ENCODE results near the gene PDCD1.

The PDCD1 gene

DNA sequence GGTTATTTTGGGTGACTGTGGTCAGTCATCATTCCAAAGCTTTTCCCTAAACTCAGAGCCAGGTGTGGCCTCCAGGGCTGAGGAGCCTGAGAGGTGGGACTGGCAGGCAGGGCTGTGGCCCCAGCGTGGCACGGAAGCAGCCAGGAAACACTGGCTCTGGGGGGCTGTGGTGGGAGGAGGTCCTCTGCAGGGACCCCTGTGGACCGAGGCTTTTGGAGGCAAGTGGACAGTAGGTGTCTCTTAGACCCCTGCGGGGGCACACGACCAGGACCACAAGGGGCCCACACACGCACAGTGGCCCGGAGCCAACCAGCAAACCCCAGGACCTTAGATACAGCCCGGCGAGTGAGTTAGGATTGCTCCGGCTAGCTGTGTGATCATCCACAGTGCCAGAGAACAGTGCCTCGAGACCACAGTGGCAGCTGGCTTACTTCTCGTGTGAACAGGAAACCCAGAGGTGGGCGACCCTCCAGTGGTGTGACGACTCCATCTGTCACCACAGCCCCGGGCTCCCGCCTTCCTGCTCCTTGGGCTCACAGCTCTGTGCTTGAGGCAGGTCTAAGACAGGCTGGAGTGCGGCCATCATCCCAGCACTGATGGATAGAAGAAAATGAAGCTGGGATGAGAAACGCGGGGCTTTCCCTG is 9.2 kb upstream of the PDCD1 start:
- DNase-seq (ENCODE audit: low read depth, low spot score): no peak

DNA sequence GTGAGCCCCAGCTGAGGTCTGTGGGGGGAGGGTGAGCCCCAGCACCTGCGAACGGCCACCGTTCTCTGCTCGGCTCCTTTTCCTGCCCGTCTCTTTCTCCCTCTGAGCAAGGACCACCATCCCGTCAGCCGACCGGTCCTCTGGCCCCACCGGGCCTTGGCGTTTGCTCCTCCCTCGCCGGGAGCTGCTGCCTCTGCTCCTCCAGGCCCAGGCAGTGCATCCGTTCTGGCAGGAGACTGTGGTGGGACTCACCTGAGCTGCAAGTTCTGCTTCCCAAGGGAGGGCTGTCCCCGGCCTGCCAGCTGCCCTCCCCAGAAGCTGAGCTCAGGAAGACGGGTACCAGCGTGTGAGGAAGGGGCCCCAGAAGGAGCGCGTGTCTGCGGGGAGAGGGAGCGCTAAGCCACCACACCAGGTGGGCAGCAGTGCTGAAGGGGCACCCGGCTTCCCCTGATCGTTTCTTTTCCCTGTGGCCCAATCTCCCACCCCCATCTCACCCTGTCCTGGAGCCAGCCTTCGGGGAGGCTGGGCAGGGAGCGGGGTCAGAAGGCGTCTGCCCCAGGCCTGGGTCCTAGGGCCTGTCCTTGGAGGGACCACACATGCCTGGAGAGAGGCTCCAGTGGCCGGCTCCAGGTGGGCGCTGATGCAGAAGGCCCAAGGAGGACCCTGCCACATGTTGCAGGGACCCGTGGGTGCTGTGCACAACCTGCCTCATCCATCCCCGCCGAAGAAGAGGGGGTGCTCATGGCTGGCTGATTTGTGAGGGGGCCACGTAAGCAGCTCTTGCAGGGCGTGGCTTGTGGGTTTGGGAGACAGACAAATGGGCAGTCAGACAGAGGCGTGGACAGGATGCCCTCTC is 8.3 kb upstream of the PDCD1 start:
- DNase-seq (ENCODE audit: low read depth, low spot score): no peak
- no peak overlapping the region for H3K27ac ChIP-seq

More for the DNA sequence above, 9.2 kb upstream of the PDCD1 start:
- H3K27ac ChIP-seq: no peak overlapping the region

DNA sequence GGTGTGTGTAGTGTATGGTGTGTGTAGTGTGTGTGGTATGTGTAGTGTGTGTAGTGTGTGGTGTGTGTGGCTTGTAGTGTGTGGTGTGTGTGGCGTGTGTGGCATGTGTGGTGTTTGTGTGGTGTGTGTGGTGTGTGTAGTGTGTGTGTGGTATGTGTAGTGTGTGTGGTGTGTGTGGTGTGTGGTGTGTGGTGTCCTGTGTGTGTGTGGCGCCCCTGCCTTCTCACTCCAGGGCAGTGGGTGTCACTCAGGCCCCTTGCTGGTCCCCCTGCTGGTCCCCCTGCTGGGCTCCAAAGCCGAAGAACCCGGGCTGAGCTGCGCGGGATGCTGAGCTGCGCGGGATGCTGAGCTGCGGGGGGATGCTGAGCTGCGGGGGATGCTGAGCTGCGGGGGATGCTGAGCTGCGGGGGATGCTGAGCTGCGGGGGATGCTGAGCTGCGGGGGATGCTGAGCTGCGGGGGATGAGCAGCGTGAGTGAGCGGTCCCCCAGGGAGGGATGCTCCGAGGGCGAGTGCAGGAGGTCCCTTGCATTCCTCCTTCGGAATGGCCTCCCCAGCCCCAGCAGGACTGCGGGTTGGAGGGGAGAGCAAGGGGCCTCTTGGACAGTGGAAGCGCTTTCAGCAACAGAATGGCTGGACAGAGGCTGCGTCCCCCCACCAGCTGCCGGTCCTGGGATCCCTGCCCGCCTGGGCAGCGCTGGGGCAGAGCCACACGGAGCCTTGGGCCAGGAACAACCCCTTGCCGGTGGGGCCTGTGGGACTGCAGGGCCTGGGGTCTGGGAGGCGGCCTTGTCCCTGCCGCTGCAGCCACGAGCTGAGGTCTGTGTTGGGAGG is 7.5 kb upstream of the PDCD1 start:
- H3K27ac ChIP-seq: no peak overlapping the region
- DNase-seq (ENCODE audit: low read depth, low spot score): no peak

GRCh38 chr2:241865416-241865956 is 6.8 kb upstream of the PDCD1 start:
- no peak overlapping the region for H3K27ac ChIP-seq
- no peak for DNase-seq (ENCODE audit: low read depth, low spot score)

DNA sequence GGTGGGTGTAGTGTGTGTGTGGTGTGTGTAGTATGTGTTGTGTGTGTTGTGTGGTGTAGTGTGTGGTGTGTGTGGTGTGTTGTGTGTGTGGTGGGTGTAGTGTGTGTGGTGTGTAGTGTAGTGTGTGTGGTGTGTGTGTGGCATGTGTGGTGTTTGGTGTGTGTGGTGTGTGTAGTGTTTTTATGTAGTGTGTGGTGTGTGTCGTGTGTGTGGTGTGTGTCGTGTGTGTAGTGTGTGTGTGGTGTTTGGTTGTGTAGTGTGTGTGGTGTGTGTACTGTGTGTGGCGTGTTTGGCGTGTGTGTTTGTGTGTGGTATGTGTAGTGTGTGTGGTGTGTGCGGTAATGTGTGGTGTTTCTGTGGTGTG is 6.1 kb upstream of the PDCD1 start:
- no peak overlapping the region for H3K27ac ChIP-seq
- no peak for DNase-seq (ENCODE audit: low read depth, low spot score)

DNA sequence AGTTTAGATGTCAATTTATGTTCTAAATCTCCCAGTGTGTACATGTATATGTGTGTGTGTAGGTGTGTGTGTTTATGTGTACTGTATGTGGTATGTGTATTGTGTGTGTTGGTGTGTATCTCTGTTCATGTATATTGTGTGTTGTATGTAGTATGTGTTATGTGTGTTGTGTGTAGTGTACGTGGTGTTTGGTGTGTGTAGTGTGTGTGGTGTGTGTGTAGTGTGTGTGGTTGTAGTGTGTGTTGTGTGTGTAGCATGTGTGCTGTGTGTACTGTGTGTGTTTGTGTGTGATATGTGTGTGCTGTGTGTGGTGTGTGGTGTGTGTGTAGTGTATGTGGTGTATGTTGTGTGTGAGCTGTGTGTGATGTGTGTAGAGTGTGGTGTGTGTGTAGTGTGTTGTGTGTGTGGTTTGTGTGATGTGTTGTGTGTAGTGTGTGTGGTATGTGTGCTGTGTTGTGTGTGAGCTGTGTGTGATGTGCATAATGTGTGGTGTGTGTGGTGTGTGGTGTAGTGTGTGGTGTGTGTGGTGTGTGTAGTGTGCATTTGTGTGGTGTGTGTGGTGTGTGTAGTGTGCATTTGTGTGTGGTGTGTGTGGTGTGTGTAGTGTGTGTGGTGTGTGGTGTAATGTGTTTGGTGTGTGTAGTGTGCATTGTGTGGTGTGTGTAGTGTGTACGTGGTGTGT is 5.6 kb upstream of the PDCD1 start:
- DNase-seq (ENCODE audit: low read depth, low spot score): no peak
- no peak overlapping the region for H3K27ac ChIP-seq

- H3K27ac ChIP-seq: no peak overlapping the region
- no peak for DNase-seq (ENCODE audit: low read depth, low spot score)
These were observed 4.9 kb upstream of the PDCD1 start for GRCh38 chr2:241863536-241863954.

DNA sequence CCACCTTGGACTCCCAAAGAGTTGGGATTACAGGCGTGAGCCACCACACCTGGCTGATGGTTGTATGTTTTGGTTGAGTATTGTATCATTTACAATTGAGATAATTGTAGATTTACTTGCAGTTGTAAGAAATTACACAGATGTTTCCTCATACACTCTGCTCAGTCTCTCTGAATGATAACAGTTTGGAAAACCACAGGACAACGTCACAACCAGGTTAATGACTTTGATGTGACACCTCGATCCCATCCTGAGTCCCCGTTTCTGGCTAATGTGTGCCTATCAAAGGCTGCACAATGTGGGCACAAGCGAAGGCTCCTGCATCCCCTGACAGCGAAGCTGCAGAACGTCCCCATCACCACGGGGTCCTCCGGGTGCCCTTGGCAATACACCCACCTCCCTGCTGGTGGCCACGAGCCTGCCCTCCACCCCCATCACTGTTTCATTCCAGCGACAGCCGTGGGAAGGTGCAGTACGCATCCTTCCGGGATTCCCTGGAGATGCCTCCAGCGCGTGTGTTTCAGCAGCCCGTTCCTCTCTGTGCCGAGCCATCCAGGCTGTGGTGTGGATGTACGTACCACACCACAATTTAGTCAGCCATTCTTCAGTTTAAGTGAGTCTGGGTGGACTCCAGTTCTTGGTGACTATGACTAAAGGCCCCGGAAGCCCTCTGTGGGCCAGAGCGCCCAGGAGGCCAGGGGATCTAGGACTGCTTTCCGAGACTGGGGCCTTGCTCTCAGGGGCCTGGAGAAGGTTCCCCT is 4.3 kb upstream of the PDCD1 start:
- no peak overlapping the region for H3K27ac ChIP-seq
- no peak for DNase-seq (ENCODE audit: low read depth, low spot score)

DNA sequence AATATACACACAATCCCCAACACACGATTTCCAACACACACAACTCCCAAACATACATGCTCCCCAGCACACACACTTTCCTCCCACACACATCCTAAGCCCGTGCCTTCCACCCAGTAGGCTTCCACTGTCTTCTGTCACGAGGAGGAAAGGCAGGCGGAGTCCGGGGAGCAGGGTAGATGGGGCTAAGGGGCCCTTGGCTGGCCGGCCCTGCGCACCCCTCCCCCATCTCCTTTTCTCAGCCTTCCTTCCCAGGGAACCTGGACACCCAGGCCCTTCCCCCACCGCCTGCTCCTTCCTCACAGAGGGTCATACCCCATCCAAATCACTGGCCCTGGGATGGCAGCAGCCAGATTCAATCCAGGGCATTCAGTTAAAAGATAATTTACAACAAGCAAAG is 3.4 kb upstream of the PDCD1 start:
- no peak for DNase-seq (ENCODE audit: low read depth, low spot score)
- no peak overlapping the region for H3K27ac ChIP-seq

DNA sequence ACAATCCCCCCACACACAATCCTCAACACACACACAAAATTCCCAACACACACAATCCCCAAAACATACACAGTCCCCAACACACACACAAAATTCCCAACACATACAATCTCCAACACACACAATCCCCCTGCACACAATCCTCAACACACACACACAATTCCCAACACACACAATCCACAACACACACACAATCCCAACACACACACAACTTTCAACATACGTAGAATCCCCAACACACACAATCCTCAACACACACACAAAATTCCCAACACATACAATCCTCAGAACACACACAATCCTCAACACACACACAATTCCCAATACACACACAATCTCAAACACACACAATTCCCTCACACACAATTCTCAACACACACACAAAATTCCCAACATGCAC is 2.6 kb upstream of the PDCD1 start:
- no peak overlapping the region for H3K27ac ChIP-seq
- DNase-seq (ENCODE audit: low read depth, low spot score): no peak

DNA sequence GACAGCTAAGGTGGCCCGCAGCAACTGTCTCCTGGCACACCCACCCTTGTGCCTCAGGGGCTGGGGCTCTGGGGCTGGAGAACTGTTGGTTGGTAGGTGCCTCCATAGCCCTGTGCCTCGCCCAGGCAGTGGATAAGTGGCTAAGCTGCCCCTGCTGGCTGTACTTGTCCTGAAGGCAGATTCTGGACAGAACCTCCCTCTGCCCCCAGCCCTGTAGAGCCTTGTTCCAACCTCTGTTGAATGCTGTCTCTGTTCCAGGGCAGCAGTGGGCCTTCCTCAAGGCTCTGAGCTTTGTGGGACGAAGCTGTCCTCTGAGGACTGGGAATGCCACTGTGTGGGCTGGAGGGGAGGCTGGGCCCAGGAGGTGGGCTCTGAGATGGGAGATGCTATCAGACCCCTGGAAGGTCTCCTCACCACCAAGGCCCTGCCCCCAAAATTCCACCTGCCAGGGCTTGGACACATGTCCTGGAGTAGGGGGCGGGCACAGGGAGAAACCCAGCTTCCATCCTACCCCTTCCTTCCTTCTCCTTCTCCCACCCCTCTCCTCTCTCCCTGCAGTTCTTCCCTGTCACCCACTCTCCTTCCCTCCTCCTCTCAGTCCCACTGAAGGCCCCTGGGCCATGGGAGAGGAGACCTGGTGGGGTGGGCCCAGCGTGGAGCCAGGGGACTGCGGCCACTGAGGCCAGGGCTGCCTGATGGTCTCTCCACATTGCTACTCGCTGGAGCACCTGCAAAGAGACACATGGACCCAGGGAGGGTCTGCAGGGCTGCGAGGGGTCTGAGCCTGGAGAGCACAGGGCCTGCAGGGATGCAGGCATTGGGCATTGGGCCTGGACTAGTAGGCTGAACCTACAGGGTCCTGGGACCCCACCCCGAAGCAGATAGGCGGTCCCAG is 1.7 kb upstream of the PDCD1 start:
- no peak for DNase-seq (ENCODE audit: low read depth, low spot score)
- no peak overlapping the region for H3K27ac ChIP-seq

DNA sequence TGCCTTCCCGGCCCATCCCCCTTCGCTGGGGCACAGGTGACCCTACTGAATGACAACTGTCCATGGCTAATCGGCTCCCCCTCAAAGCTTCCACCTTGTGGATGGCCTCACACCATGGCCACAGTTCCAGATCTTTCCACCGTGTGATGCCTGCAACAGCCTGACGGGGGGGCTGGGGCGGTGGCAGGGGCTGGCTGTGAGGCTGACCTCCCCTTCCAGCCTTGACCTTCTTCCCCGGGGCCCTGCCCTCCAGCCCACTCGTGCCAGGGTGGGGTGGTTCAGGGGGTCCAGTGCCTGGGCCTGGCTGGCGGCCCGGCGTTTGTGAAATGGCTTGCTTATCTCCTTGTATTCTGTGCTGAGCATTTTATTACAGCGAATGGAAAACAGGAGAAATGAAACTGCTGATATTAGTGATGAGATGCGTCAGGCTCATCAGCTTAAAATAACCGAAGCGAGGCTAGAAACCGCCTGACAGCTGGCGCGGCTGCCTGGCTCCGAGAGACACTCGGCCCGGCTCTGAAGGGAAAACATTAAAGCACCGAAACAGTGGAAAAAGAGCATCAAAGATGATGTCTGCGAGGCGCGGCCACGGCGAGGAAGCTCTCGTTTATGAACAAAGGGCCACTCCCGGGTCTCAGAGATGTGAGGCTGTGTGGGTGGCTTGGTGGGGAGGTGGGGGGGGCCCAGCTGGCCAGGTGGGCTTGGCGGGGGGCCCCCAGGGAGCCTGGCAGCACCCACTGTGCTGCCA is 916 bp upstream of the PDCD1 start:
- no peak for DNase-seq (ENCODE audit: low read depth, low spot score)
- no peak overlapping the region for H3K27ac ChIP-seq

GRCh38 chr2:241859017-241859435 is 332 bp upstream of the PDCD1 start:
- H3K27ac ChIP-seq: no peak overlapping the region
- DNase-seq (ENCODE audit: low read depth, low spot score): no peak

GRCh38 chr2:241857572-241858121 is 1.0 kb downstream of the PDCD1 start:
- DNase-seq (ENCODE audit: low read depth, low spot score): no peak

DNA sequence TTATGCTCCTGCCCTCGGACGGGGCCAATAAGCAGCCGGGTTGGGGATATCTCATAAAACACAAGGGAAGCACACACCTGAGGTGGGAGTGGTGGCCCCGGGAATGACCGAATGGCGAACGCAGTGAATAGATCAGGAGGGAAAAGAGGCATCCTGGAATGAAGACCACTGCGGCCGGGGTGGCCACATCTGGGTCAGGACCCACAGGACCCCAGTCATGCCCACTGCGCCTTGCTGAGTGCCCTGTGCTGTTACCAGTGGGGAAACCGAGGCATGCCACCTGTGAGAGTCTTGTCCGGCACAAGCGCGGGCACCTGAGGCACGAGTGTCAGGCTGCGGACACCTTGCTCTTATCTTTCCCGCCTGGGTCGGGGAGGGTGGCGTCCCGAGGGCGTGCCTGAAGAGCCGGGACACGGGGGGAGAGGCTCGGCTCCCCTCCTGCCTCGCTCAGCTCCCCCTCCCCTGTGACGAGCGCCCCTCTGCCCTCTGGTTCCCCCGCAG is 1.6 kb downstream of the PDCD1 start:
- no peak overlapping the region for H3K27ac ChIP-seq

More at GRCh38 chr2:241857572-241858121, 1.0 kb downstream of the PDCD1 start:
- no peak overlapping the region for H3K27ac ChIP-seq

DNA sequence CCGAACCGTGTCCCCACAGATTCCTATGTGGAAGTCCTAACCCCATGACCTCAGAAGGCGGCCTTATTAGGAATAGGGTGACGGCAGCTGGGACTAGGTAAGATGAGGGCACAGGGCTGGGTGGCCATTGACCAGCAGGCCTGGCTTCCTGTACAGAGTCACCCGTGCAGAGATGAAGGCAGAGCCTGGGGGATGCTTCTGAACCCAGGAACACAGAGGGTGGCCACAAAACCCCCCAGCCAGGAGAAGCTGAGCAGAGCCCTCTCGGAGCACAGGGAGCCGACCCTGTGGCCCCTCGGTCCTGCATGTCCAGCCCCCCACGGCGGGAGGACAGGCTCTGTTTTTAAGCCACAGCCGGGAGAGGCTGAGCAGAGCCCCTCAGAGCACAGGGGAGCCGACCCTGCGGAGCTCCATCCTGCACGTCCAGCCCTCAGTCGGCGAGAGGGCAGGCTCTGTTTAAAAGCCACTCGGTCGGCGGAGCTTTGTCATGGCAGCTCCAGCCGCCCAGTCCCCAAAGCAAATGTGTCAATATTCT is 2.7 kb downstream of the PDCD1 start:
- H3K27ac ChIP-seq: no peak overlapping the region
- DNase-seq (ENCODE audit: low read depth, low spot score): no peak

More for the DNA sequence above, 1.6 kb downstream of the PDCD1 start:
- no peak for DNase-seq (ENCODE audit: low read depth, low spot score)

All from epithelial cell of prostate (primary cell).